Neural cell (in vitro differentiated cells): ENCODE data around the gene CARD9. TPM values are rescaled to one million over a fixed set of nuclear protein-coding genes. Genes with fewer than 3 reads are reported as not detected.

Source experiments
- H2AFZ ChIP-seq: fragments of 200-600, 300-800 bp; sonication (generic), shearing (Covaris generic); 2 replicates; pipeline ENCODE4 v1.6.0; 2014; ENCODE audit warnings: low read depth, mild to moderate bottlenecking, antibody characterized with exemption, low read length, moderate library complexity
- H3F3A ChIP-seq: fragments of 200-600 bp; shearing (Covaris generic); 2 replicates; pipeline ENCODE4 v1.6.1; 2016; ENCODE audit warnings: mild to moderate bottlenecking, moderate library complexity, mixed read lengths, antibody characterized with exemption, low read length; ENCODE audit not compliant: insufficient read depth, poor library complexity, severe bottlenecking
- H3K27ac ChIP-seq: fragments of 200-600, 300-800 bp; sonication (generic), shearing (Covaris generic); 2 replicates; pipeline ENCODE4 v1.5.1; 2014; ENCODE audit warnings: mild to moderate bottlenecking, low read length, moderate library complexity
- H3K27me3 ChIP-seq: fragments of 300-800, 200-600 bp; sonication (generic), shearing (Covaris generic); 2 replicates; pipeline ENCODE4 v1.6.0; 2014; ENCODE audit warnings: mild to moderate bottlenecking, low read depth, low read length, moderate library complexity; ENCODE audit not compliant: insufficient read depth
- H3K36me3 ChIP-seq: fragments of 300-800, 200-600 bp; sonication (generic), shearing (Covaris generic); 2 replicates; pipeline ENCODE4 v1.5.1; 2014; ENCODE audit warnings: mild to moderate bottlenecking, antibody characterized with exemption, low read length, moderate library complexity; ENCODE audit not compliant: insufficient read depth
- H3K4me2 ChIP-seq: fragments of 300-800, 200-600 bp; sonication (generic), shearing (Covaris generic); 2 replicates; pipeline ENCODE4 v1.6.0; 2014; ENCODE audit warnings: mild to moderate bottlenecking, low read length
- H3K4me3 ChIP-seq: fragments of 300-800, 200-600 bp; sonication (generic), shearing (Covaris generic); 2 replicates; pipeline ENCODE4 v1.5.1; 2014; ENCODE audit warnings: mild to moderate bottlenecking, low read length, moderate library complexity
- H3K79me2 ChIP-seq: fragments of 200-600 bp; shearing (Covaris generic); replicated peaks from 2 replicates; pipeline ENCODE4 v1.6.0; 2014; ENCODE audit warnings: mild to moderate bottlenecking, low read length, moderate library complexity; ENCODE audit not compliant: insufficient read depth
- H3K9ac ChIP-seq: fragments of 300-800, 200-600 bp; sonication (generic), shearing (Covaris generic); 2 replicates; pipeline ENCODE4 v1.6.1; 2016; ENCODE audit warnings: mild to moderate bottlenecking, low read length, mixed read lengths
- H3K9me2 ChIP-seq: fragments of 200-600 bp; shearing (Covaris generic); 2 replicates; pipeline ENCODE4 v1.6.1; 2016; ENCODE audit warnings: mild to moderate bottlenecking, low read length, mixed read lengths; ENCODE audit not compliant: insufficient read depth
- H3K9me3 ChIP-seq: fragments of 200-600, 300-800 bp; sonication (generic), shearing (Covaris generic); 2 replicates; pipeline ENCODE4 v1.6.1; 2016; ENCODE audit warnings: mild to moderate bottlenecking, mixed run types, low read length, moderate library complexity, mixed read lengths
- H4K20me1 ChIP-seq: fragments of 200-600 bp; shearing (Covaris generic); 2 replicates; pipeline ENCODE4 v1.6.1; 2016; ENCODE audit warnings: mild to moderate bottlenecking, mixed run types; ENCODE audit not compliant: insufficient read depth
- CTCF ChIP-seq: fragments of 450-650 bp; IDR thresholded peaks from 2 replicates; pipeline ENCODE4 v1.5.1; 2014; ENCODE audit warnings: antibody characterized with exemption, mild to moderate bottlenecking, moderate library complexity; ENCODE audit not compliant: poor library complexity, severe bottlenecking
- MXI1 ChIP-seq: fragments of 450-650 bp; conservative IDR thresholded peaks from 2 replicates; pipeline ENCODE4 v1.6.1; 2014; ENCODE audit warnings: antibody characterized with exemption, mild to moderate bottlenecking; ENCODE audit not compliant: poor library complexity, severe bottlenecking
- POLR2AphosphoS5 ChIP-seq: IDR thresholded peaks from 2 replicates; pipeline ENCODE4 v1.6.1; 2012
- REST ChIP-seq: IDR thresholded peaks from 2 replicates; pipeline ENCODE4 v1.6.1; 2012; ENCODE audit warnings: borderline replicate concordance
- SMC3 ChIP-seq: fragments of 450-650 bp; conservative IDR thresholded peaks from 2 replicates; pipeline ENCODE4 v1.6.1; 2014; ENCODE audit warnings: antibody characterized with exemption, mild to moderate bottlenecking, moderate library complexity; ENCODE audit not compliant: poor library complexity
- TAF1 ChIP-seq: IDR thresholded peaks from 2 replicates; pipeline ENCODE4 v1.6.1; 2012; ENCODE audit warnings: low read depth
- polyA plus RNA-seq: library from polyadenylated mRNA; depleted of rRNA; stranded (reverse); fragments of >200 nt; gene quantifications from 2 replicates; pipeline ENCODE4 v1.2.3, GENCODE V29; 2014

Gene CARD9
- polyA plus RNA-seq, 1 donor from 2014 or later: 0.77 TPM

- H3K9me2 ChIP-seq: no peaks in the 10 kb centered on the region
- H4K20me1 ChIP-seq: no peaks in the 10 kb centered on the region
- H3K79me2 ChIP-seq: no peaks in the 10 kb centered on the region
- H3K4me3 ChIP-seq: no peak overlapping the region
- H3K27ac ChIP-seq: no peak overlapping the region
- H3F3A ChIP-seq: no peaks in the 10 kb centered on the region
- H3K36me3 ChIP-seq: no peaks in the 10 kb centered on the region
- no peaks in the 10 kb centered on the region for H3K9me3 ChIP-seq
- no peaks in the 10 kb centered on the region for H3K27me3 ChIP-seq
- no peak overlapping the region for H3K9ac ChIP-seq
- H3K4me2 ChIP-seq: no peak overlapping the region
- no peak overlapping the region for H2AFZ ChIP-seq
- TF ChIP-seq MXI1 (no peak), SMC3 (no peak), REST (no peak), CTCF (no peak)
Observed at GRCh38 chr9:136343884-136344269, 29.6 kb downstream of the CARD9 start.

GRCh38 chr9:136343121-136343883, 30.2 kb downstream of the CARD9 start:
- no peak for TF ChIP-seq POLR2AphosphoS5
- no peak for TF ChIP-seq SMC3
- no peak for TF ChIP-seq CTCF
- TF ChIP-seq TAF1: no peak
- no peak overlapping the region for H3K4me2 ChIP-seq
- H3K79me2 ChIP-seq: no peaks in the 10 kb centered on the region
- no peaks in the 10 kb centered on the region for H3K9me3 ChIP-seq
- no peaks in the 10 kb centered on the region for H3F3A ChIP-seq
- H3K27ac ChIP-seq: no peak overlapping the region
- H3K4me3 ChIP-seq: no peak overlapping the region
- no peaks in the 10 kb centered on the region for H3K36me3 ChIP-seq
- no peak overlapping the region for H2AFZ ChIP-seq
- no peaks in the 10 kb centered on the region for H4K20me1 ChIP-seq
- no peaks in the 10 kb centered on the region for H3K27me3 ChIP-seq
- H3K9me2 ChIP-seq: no peaks in the 10 kb centered on the region
- no peak overlapping the region for H3K9ac ChIP-seq
